K562 (cell line): ENCODE measurements around the gene RBMS3. TPM values are rescaled to one million over a fixed set of nuclear protein-coding genes. Genes with fewer than 3 reads are reported as not detected.
A peak's percentile ranks its signal among the peaks of the same experiment; 100 is the strongest.

ENCODE experiments used
- ATAC-seq: fragments of 200-7000 bp; cut with Tn5 transposase; 3 replicates; pipeline ENCODE4 v1.9.1; 2020; ENCODE audit warnings: moderate library complexity
- BruUV-seq: library from RNA; stranded (reverse); fragments of 400-500 nt; replicated peaks from 2 replicates; lab custom pipeline; 2021; lab: Mats Ljungman, UMichigan
- CTCF ChIA-PET: fragments of 300-600 bp; formaldehyde crosslinking; extraction: SDS; loops from one replicate; lab custom pipeline; 2021; ENCODE audit warnings: low intra/inter-chr PET ratio; lab: Yijun Ruan, JAX
- POLR2A ChIA-PET: fragments of 300-600, 350-650 bp; sonication (Branson Sonifier 250); formaldehyde crosslinking; extraction: SDS; loops from one replicate; lab custom pipeline; 2021; ENCODE audit warnings: antibody characterized with exemption, inconsistent platforms; lab: Yijun Ruan, JAX
- DNase-seq, 4 experiments: peaks; one replicate each; pipeline versions ENCODE4 v3.0.0 to v3.0.0-alpha.2; 2011 to 2018; ENCODE audit warnings: low spot score in 3 of 4, mixed read lengths in 3 of 4; ENCODE audit errors: extremely low read depth in 1 of 4
- FAIRE-seq: peaks from 2 replicates; lab custom pipeline; 2011; peaks lifted over from hg19 to GRCh38; lab: Jason Lieb, UNC
- H2AFZ ChIP-seq: 2 replicates; pipeline ENCODE4 v1.6.0; 2011; ENCODE audit warnings: low read depth, low read length, control low read depth, inconsistent platforms
- H3K27ac ChIP-seq: fragments of 200-600 bp; 3 replicates; pipeline ENCODE4 v1.8.0; 2011; ENCODE audit warnings: low read depth, mild to moderate bottlenecking, control low read depth, inconsistent platforms, low read length, moderate library complexity, mixed read lengths; ENCODE audit errors: extremely low read depth
- H3K27me3 ChIP-seq, 2 experiments: fragments of 300-600 bp in 1 of 2; 2 replicates in 1 of 2; 3 replicates in 1 of 2; pipeline versions ENCODE4 v1.6.0 to v1.8.0; 2011; ENCODE audit warnings: inconsistent platforms in 2 of 2, low read length in 2 of 2, mild to moderate bottlenecking in 1 of 2, mixed read lengths in 1 of 2, moderate library complexity in 1 of 2; ENCODE audit not compliant: control insufficient read depth in 2 of 2, insufficient read depth in 2 of 2
- H3K36me3 ChIP-seq: fragments of 300-600 bp; 3 replicates; pipeline ENCODE4 v1.8.0; 2011; ENCODE audit warnings: mild to moderate bottlenecking, low read length, inconsistent platforms; ENCODE audit not compliant: control insufficient read depth, insufficient read depth
- H3K4me1 ChIP-seq, 2 experiments: fragments of 200-600 bp in 1 of 2; replicated peaks in 1 of 2; 2 replicates in 1 of 2; 3 replicates in 1 of 2; pipeline versions ENCODE4 v1.5.1 to v1.8.0; 2011; ENCODE audit warnings: inconsistent platforms in 2 of 2, low read length in 2 of 2, mild to moderate bottlenecking in 1 of 2, mixed read lengths in 1 of 2, moderate library complexity in 1 of 2; ENCODE audit not compliant: control insufficient read depth in 2 of 2, insufficient read depth in 2 of 2
- H3K4me2 ChIP-seq: 2 replicates; pipeline ENCODE4 v1.6.1; 2011; ENCODE audit warnings: low read length, control low read depth, inconsistent platforms, mixed read lengths; ENCODE audit not compliant: insufficient read depth
- H3K4me3 ChIP-seq: fragments of 200-600 bp; sonication (generic), shearing (Covaris generic); 2 replicates; pipeline ENCODE4 v1.5.1; 2016; ENCODE audit warnings: control low read depth, inconsistent platforms
- H3K79me2 ChIP-seq: fragments of 200-600 bp; 3 replicates; pipeline ENCODE4 v1.8.0; 2011; ENCODE audit warnings: low read length, inconsistent platforms; ENCODE audit not compliant: control insufficient read depth, insufficient read depth
- H3K9ac ChIP-seq, 2 experiments: 2 replicates each; pipeline versions ENCODE4 v1.6.0 to v1.6.1; 2011; ENCODE audit warnings: low read depth in 2 of 2, low read length in 2 of 2, control low read depth in 1 of 2, inconsistent platforms in 1 of 2, mild to moderate bottlenecking in 1 of 2, mixed read lengths in 1 of 2; ENCODE audit not compliant: insufficient read depth in 1 of 2
- H3K9me1 ChIP-seq: one replicate; pipeline ENCODE4 v1.6.0; 2011; ENCODE audit warnings: inconsistent platforms, mild to moderate bottlenecking, low read length, moderate library complexity; ENCODE audit not compliant: control insufficient read depth, insufficient read depth
- H3K9me3 ChIP-seq: replicated peaks from 2 replicates; pipeline ENCODE4 v1.5.1; 2011; ENCODE audit warnings: low read depth, low read length, inconsistent platforms; ENCODE audit not compliant: control insufficient read depth, insufficient read depth
- H4K20me1 ChIP-seq: replicated peaks from 2 replicates; pipeline ENCODE4 v1.6.1; 2011; ENCODE audit warnings: low read length, inconsistent platforms, mixed read lengths; ENCODE audit not compliant: control insufficient read depth, insufficient read depth
- FOS ChIP-seq: IDR thresholded peaks from 3 replicates; pipeline ENCODE4 v1.6.1; 2011; ENCODE audit not compliant: insufficient read length; ENCODE audit errors: extremely low read depth
- MAFG ChIP-seq: fragments of 450-650 bp; conservative IDR thresholded peaks from 2 replicates; pipeline ENCODE4 v1.6.1; 2016; ENCODE audit warnings: missing genetic modification characterization, missing compliant biosample characterization
- MAFK ChIP-seq: IDR thresholded peaks from 2 replicates; pipeline ENCODE4 v1.6.1; 2011; ENCODE audit warnings: low read length, improper control_type of control experiment
- RFX1 ChIP-seq: fragments of 450-650 bp; IDR thresholded peaks from 2 replicates; pipeline ENCODE4 v1.6.1; 2016; ENCODE audit warnings: mild to moderate bottlenecking, moderate library complexity
- SUPT5H ChIP-seq: fragments of 450-650 bp; IDR thresholded peaks from 2 replicates; pipeline ENCODE4 v1.6.1; 2016
- ZNF316 ChIP-seq: fragments of 450-650 bp; IDR thresholded peaks from 2 replicates; pipeline ENCODE4 v1.6.1; 2016
- WGBS: fragments of 100-300 bp; shearing (Covaris generic); methylation state at CpG from one replicate; pipeline ENCODE4 v1.1.6; 2016; ENCODE audit warnings: low coverage, mixed read lengths; ENCODE audit not compliant: insufficient coverage; ENCODE audit errors: missing lambda C conversion rate; 5-methylcytosine and 5-hydroxymethylcytosine counted together
- in situ Hi-C: fragments of 300-500 bp; cut with MboI; formaldehyde crosslinking; loops from 4 replicates; pipeline ENCODE4 v1.15.0; 2018; ENCODE audit warnings: inconsistent platforms, mixed read lengths
- intact Hi-C: fragments of 100-400 bp; cut with micrococcal nuclease; formaldehyde crosslinking; loops from 2 replicates; pipeline ENCODE4 v1.14.2; 2022
- polyA plus RNA-seq, 8 experiments: library from polyadenylated mRNA; depleted of rRNA in 4 of 8; stranded (reverse) in 5 of 8; unstranded in 3 of 8; fragments of >200 nt; fragmentation: Nextera tagmentation in 2 of 8; fragmentation: Illumina TruSeq in 1 of 8; extraction: Ambion mirVana in 2 of 8; extraction: Trizol in 1 of 8; gene quantifications; 2 replicates each; pipeline versions ENCODE4 v1.2.1 to v1.2.3, GENCODE V29; 2011 to 2014; ENCODE audit warnings: inconsistent platforms in 1 of 8, missing spikeins in 1 of 8
- total RNA-seq, 7 experiments: library from RNA; depleted of rRNA in 6 of 7; stranded (reverse); fragments of >200 nt in 6 of 7; fragmentation: Illumina TruSeq in 2 of 7; extraction: Trizol in 2 of 7; gene quantifications; 2 replicates each; pipeline versions ENCODE4 v1.2.1 to v1.2.3, GENCODE V29; 2011 to 2021; ENCODE audit warnings: low replicate concordance in 1 of 7
- TF ChIP-seq, protein P1 (sequence below): fragments of 450-650 bp; IDR thresholded peaks from 2 replicates; pipeline ENCODE4 v1.6.1; 2016; ENCODE audit warnings: antibody characterized with exemption
- TF ChIP-seq, protein P2 (sequence below): fragments of 250-450 bp; sonication (Bioruptor Pico); IDR thresholded peaks from 2 replicates; pipeline ENCODE4 v1.4.0; 2020

The RBMS3 gene
- total and polyA plus RNA-seq, 9 of the 15 experiments (the other 6 are each of a cell fraction or from before 2014, with no cell fraction given): 0.20 TPM; not detected in 8

DNA sequence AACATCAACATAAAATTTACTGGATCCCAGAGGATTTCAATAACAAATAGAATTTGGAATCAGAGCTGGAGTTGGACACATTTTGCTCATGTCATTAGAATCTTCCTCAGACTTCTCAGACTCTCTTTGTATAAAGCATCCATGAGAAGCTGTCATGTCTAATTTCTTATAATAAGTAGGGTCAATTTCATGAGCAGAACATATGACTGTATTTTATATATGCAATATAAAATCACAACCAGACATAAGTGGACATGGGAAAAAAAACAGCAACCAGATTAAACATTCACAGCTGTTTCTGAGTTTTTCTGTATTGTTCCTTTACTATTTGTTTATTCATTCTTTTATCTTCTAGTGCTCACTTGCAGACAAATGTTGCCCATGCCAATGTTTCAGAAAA is 325.5 kb downstream of the RBMS3 start:
- Histone ChIP-seq H3K27me3 (no peaks in the 10 kb centered on the region), H3K4me3 (no peak overlapping the region), H3K9me1 (no peaks in the 10 kb centered on the region), H3K79me2 (no peaks in the 10 kb centered on the region), H4K20me1 (no peaks in the 10 kb centered on the region), H2AFZ (no peak overlapping the region), H3K4me1 (no peaks in the 10 kb centered on the region), H3K9ac (no peak overlapping the region), H3K9me3 (no peaks in the 10 kb centered on the region; the same call in 1 of the 2 replicates), H3K4me2 (no peak overlapping the region), H3K36me3 (no peaks in the 10 kb centered on the region), H3K27ac (no peak overlapping the region)
- in situ Hi-C loops: no loop called here
- BruUV-seq: no TSS peak
- CTCF ChIA-PET: no interaction called here
- intact Hi-C loops: no loop called here
- DNase-seq: no peak
- TF ChIP-seq, protein P1, sequence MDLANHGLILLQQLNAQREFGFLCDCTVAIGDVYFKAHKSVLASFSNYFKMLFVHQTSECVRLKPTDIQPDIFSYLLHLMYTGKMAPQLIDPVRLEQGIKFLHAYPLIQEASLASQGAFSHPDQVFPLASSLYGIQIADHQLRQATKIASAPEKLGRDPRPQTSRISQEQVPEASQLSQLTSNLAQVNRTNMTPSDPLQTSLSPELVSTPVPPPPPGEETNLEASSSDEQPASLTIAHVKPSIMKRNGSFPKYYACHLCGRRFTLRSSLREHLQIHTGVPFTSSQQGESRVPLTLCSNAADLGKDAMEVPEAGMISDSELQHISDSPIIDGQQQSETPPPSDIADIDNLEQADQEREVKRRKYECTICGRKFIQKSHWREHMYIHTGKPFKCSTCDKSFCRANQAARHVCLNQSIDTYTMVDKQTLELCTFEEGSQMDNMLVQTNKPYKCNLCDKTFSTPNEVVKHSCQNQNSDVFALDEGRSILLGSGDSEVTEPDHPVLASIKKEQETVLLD: no peak
- FAIRE-seq: no peak
- no peak for ATAC-seq
- POLR2A ChIA-PET: no interaction called here

DNA sequence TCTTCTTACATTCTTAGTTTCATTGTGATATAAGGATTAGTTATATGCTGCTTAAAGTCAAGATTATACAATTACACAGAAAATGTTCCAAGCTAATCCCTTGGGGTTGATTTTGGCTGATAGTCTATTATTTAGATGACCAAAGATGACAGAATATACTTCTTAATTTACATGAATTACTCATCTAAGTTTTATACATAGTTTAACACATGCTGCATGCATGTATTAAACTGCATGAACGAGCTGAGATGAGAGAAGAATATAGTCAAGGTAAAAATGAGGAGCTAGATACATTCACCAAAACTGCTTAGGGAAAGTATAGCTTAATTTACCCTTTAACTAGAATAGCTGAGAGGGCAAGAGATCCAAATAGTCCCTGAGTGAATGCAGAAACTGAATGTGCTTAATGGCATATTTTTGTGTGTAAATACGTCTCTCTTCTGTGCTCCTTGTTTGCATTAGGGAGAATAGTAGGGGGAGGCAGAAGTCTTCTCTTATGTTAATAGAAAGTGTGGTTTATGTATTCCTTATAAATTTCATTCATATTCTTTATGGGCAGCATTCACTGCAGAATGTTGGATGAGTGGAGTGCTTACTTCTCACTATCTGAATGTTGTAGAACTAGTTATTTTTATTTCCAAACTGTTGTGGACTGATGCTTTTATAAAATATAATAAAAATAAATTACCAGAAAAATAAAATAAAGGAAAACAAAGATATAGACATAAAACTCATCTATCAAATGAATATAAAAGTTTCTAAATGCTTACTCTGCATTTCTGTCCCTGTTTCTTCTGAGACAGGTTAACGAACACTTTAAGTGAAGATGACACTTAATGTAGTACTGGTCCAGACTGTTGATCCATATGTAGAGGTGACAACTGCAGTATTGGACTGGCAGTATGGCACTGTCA is 327.8 kb downstream of the RBMS3 start:
- H3K79me2 ChIP-seq: no peaks in the 10 kb centered on the region
- H3K27me3 ChIP-seq: no peaks in the 10 kb centered on the region
- no peaks in the 10 kb centered on the region for H3K4me1 ChIP-seq
- ATAC-seq: no peak
- H3K4me3 ChIP-seq: no peak overlapping the region
- no TSS peak for BruUV-seq
- no peak overlapping the region for H3K27ac ChIP-seq
- ChIA-PET POLR2A (no interaction called here), CTCF (no interaction called here)
- H2AFZ ChIP-seq: no peak overlapping the region
- whole genome bisulfite sequencing: 0% methylated on average over 3 of the region's 3 CpGs
- no peak for DNase-seq
- H3K9me1 ChIP-seq: no peaks in the 10 kb centered on the region
- FAIRE-seq: no peak
- no peaks in the 10 kb centered on the region for H3K9me3 ChIP-seq
- no peak overlapping the region for H3K9ac ChIP-seq
- H4K20me1 ChIP-seq: no peaks in the 10 kb centered on the region
- intact Hi-C loops: no loop called here
- no peak overlapping the region for H3K4me2 ChIP-seq
- in situ Hi-C loops: no loop called here
- H3K36me3 ChIP-seq: no peaks in the 10 kb centered on the region
- TF ChIP-seq, protein P2, sequence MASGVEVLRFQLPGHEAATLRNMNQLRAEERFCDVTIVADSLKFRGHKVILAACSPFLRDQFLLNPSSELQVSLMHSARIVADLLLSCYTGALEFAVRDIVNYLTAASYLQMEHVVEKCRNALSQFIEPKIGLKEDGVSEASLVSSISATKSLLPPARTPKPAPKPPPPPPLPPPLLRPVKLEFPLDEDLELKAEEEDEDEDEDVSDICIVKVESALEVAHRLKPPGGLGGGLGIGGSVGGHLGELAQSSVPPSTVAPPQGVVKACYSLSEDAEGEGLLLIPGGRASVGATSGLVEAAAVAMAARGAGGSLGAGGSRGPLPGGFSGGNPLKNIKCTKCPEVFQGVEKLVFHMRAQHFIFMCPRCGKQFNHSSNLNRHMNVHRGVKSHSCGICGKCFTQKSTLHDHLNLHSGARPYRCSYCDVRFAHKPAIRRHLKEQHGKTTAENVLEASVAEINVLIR (CRISPR knock-in tag): no peak
- peak; percentile 41; the same call in 1 of the 2 replicates for TF ChIP-seq ZNF316
- TF ChIP-seq SUPT5H: no peak
- peak; percentile 29; the same call in 1 of the 2 replicates for TF ChIP-seq MAFK
- TF ChIP-seq RFX1: no peak
- no peak for TF ChIP-seq FOS
- TF ChIP-seq MAFG: 0 out of 2 replicates have a peak, but pooled peaks have one; percentile 21
